Caco-2 (cell line): ENCODE measurements around the gene BTAF1. TPM values are rescaled to one million over a fixed set of nuclear protein-coding genes. Genes with fewer than 3 reads are reported as not detected.

Source experiments
- BruUV-seq: library from RNA; stranded (reverse); fragments of 400-500 nt; replicated peaks from 2 replicates; lab custom pipeline; 2021; lab: Mats Ljungman, UMichigan
- CTCF ChIA-PET: fragments of 300-600 bp; sonication (Branson Sonifier 250); formaldehyde crosslinking; loops from one replicate; lab custom pipeline; 2022; ENCODE audit warnings: antibody characterized with exemption; lab: Charles Lee
- POLR2A ChIA-PET: fragments of 300-600 bp; sonication (Branson Sonifier 250); formaldehyde crosslinking; loops from one replicate; lab custom pipeline; 2022; ENCODE audit warnings: antibody characterized with exemption; lab: Charles Lee
- DNase-seq, 2 experiments: peaks; one replicate each; pipeline versions ENCODE4 v3.0.0 to v3.0.0-alpha.2; 2020 to 2022
- H3K27me3 ChIP-seq: replicated peaks from 2 replicates; pipeline ENCODE4 v1.6.0; 2011; ENCODE audit warnings: low read length; ENCODE audit not compliant: control insufficient read depth, insufficient read depth
- H3K36me3 ChIP-seq: 2 replicates; pipeline ENCODE4 v1.5.1; 2011; ENCODE audit warnings: low read length; ENCODE audit not compliant: control insufficient read depth, insufficient read depth
- H3K4me1 ChIP-seq: fragments of 250-450 bp; sonication (Bioruptor Pico); 2 replicates; pipeline ENCODE4 v1.5.1; 2020; ENCODE audit warnings: mild to moderate bottlenecking
- H3K4me3 ChIP-seq: 2 replicates; pipeline ENCODE4 v1.5.1; 2011; ENCODE audit warnings: low read depth, mild to moderate bottlenecking, control low read depth, low read length
- H3K9me3 ChIP-seq: fragments of 250-450 bp; sonication (Bioruptor Pico); 2 replicates; pipeline ENCODE4 v1.5.1; 2020; ENCODE audit warnings: mild to moderate bottlenecking, moderate library complexity
- H3K27ac Mint-ChIP-seq: one replicate; pipeline ENCODE4 v1.8.0; 2022; ENCODE audit warnings: mixed read lengths; ENCODE audit not compliant: unreplicated experiment
- H3K27me3 Mint-ChIP-seq: one replicate; pipeline ENCODE4 v1.8.0; 2022; ENCODE audit warnings: mixed read lengths; ENCODE audit not compliant: insufficient read depth, unreplicated experiment
- H3K36me3 Mint-ChIP-seq: one replicate; pipeline ENCODE4 v1.8.0; 2022; ENCODE audit warnings: mild to moderate bottlenecking, mixed read lengths; ENCODE audit not compliant: insufficient read depth, unreplicated experiment
- H3K4me1 Mint-ChIP-seq: one replicate; pipeline ENCODE4 v1.8.0; 2022; ENCODE audit warnings: low read depth, mixed read lengths; ENCODE audit not compliant: unreplicated experiment
- H3K4me3 Mint-ChIP-seq: one replicate; pipeline ENCODE4 v1.8.0; 2022; ENCODE audit warnings: mild to moderate bottlenecking, moderate library complexity, mixed read lengths; ENCODE audit not compliant: unreplicated experiment
- H3K9me3 Mint-ChIP-seq: one replicate; pipeline ENCODE4 v1.8.0; 2022; ENCODE audit warnings: mixed read lengths; ENCODE audit not compliant: unreplicated experiment
- intact Hi-C: fragments of 100-400 bp; cut with micrococcal nuclease; formaldehyde crosslinking; loops from one replicate; pipeline ENCODE4 v1.10.0; 2022; ENCODE audit not compliant: unreplicated experiment
- total RNA-seq: library from RNA; stranded (reverse); gene quantifications from 2 replicates; pipeline ENCODE4 v1.2.3, GENCODE V29; 2022
- TF ChIP-seq, protein P1 (sequence below), 2 experiments: fragments of 200-600 bp in 1 of 2; IDR thresholded peaks; 1 replicate in 1 of 2; 2 replicates in 1 of 2; pipeline versions ENCODE4 v1.5.1 to v1.8.0; 2011 to 2022; ENCODE audit warnings: antibody characterized with exemption in 1 of 2, control low read depth in 1 of 2, inconsistent platforms in 1 of 2, low read depth in 1 of 2, low read length in 1 of 2, mild to moderate bottlenecking in 1 of 2, moderate library complexity in 1 of 2; ENCODE audit not compliant: insufficient read depth in 1 of 2, severe bottlenecking in 1 of 2, unreplicated experiment in 1 of 2

Gene BTAF1
- total RNA-seq, 1 experiment from 2014 or later = 49.7 TPM

GRCh38 chr10:91992031-91992430 lies 68.5 kb downstream of the BTAF1 start:
- Histone ChIP-seq H3K27me3 (no peaks in the 10 kb centered on the region), H3K9me3 (no peaks in the 10 kb centered on the region), H3K4me3 (no peak overlapping the region), H3K4me1 (no peaks in the 10 kb centered on the region), H3K36me3 (peaks cover 2% of the 10 kb centered on the region; the same call in 1 of the 2 replicates)
- DNase-seq = no peak
- intact Hi-C loops = no loop called here
- Mint-ChIP-seq H3K36me3 (peaks cover 65% of the 10 kb centered on the region), H3K4me1 (peaks cover 6% of the 10 kb centered on the region), H3K27me3 (no peaks in the 10 kb centered on the region), H3K27ac (no peak overlapping the region), H3K4me3 (no peak overlapping the region), H3K9me3 (no peaks in the 10 kb centered on the region)
- POLR2A ChIA-PET = no interaction called here
- no TSS peak for BruUV-seq
- CTCF ChIA-PET = no interaction called here
- TF ChIP-seq, protein P1, sequence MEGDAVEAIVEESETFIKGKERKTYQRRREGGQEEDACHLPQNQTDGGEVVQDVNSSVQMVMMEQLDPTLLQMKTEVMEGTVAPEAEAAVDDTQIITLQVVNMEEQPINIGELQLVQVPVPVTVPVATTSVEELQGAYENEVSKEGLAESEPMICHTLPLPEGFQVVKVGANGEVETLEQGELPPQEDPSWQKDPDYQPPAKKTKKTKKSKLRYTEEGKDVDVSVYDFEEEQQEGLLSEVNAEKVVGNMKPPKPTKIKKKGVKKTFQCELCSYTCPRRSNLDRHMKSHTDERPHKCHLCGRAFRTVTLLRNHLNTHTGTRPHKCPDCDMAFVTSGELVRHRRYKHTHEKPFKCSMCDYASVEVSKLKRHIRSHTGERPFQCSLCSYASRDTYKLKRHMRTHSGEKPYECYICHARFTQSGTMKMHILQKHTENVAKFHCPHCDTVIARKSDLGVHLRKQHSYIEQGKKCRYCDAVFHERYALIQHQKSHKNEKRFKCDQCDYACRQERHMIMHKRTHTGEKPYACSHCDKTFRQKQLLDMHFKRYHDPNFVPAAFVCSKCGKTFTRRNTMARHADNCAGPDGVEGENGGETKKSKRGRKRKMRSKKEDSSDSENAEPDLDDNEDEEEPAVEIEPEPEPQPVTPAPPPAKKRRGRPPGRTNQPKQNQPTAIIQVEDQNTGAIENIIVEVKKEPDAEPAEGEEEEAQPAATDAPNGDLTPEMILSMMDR (IDR thresholded peaks at IDR 0.05; ENCODE audit: insufficient read depth in 1 of 2, low read depth in 1 of 2, low read length in 1 of 2, severe bottlenecking in 1 of 2, unreplicated experiment in 1 of 2) = no peak

DNA sequence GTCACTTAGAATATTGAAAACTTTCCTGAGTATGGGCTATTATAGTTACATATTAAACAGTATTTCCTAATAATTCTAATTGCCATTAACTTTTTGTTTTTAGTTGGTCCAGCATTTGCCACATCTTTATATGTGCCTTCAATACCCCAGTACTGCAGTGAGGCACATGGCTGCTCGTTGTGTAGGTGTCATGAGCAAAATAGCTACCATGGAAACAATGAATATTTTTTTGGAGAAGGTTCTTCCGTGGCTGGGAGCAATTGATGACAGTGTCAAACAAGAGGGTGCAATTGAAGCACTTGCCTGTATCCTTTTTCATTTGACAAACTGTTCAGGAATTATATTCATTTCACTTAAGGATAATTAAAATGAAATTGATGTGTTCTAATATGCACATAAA lies 72.7 kb downstream of the BTAF1 start:
- Histone ChIP-seq H3K27me3 (no peaks in the 10 kb centered on the region), H3K9me3 (no peaks in the 10 kb centered on the region), H3K36me3 (peaks cover 3% of the 10 kb centered on the region), H3K4me3 (no peak overlapping the region), H3K4me1 (no peaks in the 10 kb centered on the region)
- no peaks in the 10 kb centered on the region for H3K4me1 Mint-ChIP-seq
- peaks cover 75% of the 10 kb centered on the region for H3K36me3 Mint-ChIP-seq
- CTCF ChIA-PET = no interaction called here
- H3K9me3 Mint-ChIP-seq = peaks cover 8% of the 10 kb centered on the region
- BruUV-seq = no TSS peak
- H3K4me3 Mint-ChIP-seq = no peak overlapping the region
- intact Hi-C loops = no loop called here
- DNase-seq = no peak
- H3K27ac Mint-ChIP-seq = no peak overlapping the region
- TF ChIP-seq, protein P1 (IDR thresholded peaks at IDR 0.05; ENCODE audit: insufficient read depth in 1 of 2, low read depth in 1 of 2, low read length in 1 of 2, severe bottlenecking in 1 of 2, unreplicated experiment in 1 of 2) = no peak
- H3K27me3 Mint-ChIP-seq = no peaks in the 10 kb centered on the region
- POLR2A ChIA-PET = no interaction called here

DNA sequence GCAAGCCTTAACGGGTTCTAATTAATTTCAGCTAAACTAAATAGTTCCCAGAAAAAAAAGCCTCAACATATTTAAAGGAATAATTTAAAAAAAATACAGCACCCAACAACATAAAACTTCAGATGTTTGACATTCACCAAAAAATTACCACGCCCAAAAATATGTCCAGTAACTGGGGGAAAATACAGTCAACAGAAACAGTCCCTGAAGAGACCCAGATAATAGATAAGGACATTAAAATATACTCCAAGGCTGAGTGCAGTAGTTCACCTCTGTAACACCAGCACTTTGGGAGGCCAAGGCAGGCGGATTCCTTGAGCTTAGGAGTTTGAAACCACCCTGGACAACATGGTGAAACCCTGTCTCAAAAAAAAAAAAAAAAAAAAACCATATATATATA lies 78.0 kb downstream of the BTAF1 start:
- no peaks in the 10 kb centered on the region for H3K4me1 ChIP-seq
- peaks cover 3% of the 10 kb centered on the region for H3K36me3 ChIP-seq
- ChIA-PET CTCF (no interaction called here), POLR2A (no interaction called here)
- Mint-ChIP-seq H3K36me3 (peaks cover 77% of the 10 kb centered on the region), H3K4me3 (no peak overlapping the region), H3K9me3 (peaks cover 19% of the 10 kb centered on the region), H3K4me1 (no peaks in the 10 kb centered on the region), H3K27me3 (no peaks in the 10 kb centered on the region), H3K27ac (no peak overlapping the region)
- no peak overlapping the region for H3K4me3 ChIP-seq
- DNase-seq = no peak
- intact Hi-C loops = no loop called here
- 0 out of 2 replicates have a peak, but pooled peaks cover 4% of the 10 kb centered on the region for H3K9me3 ChIP-seq
- TF ChIP-seq, protein P1 (IDR thresholded peaks at IDR 0.05; ENCODE audit: insufficient read depth in 1 of 2, low read depth in 1 of 2, low read length in 1 of 2, severe bottlenecking in 1 of 2, unreplicated experiment in 1 of 2) = no peak
- no peaks in the 10 kb centered on the region for H3K27me3 ChIP-seq
- BruUV-seq = no TSS peak
